HCT116 (cell line): ENCODE data around the gene WDR74. TPM values are rescaled to one million over a fixed set of nuclear protein-coding genes. Genes with fewer than 3 reads are reported as not detected.

ENCODE experiments used
- ATAC-seq: fragments of 200-7000 bp; cut with Tn5 transposase; 2 replicates; pipeline ENCODE4 v1.9.1; 2020; ENCODE audit warnings: mild to moderate bottlenecking, moderate library complexity
- BruUV-seq: library from RNA; stranded (reverse); fragments of 400-500 nt; replicated peaks from 2 replicates; lab custom pipeline; 2021; lab: Mats Ljungman, UMichigan
- CTCF ChIA-PET: fragments of 300-600 bp; sonication (Branson Sonifier 250); formaldehyde crosslinking; loops from one replicate; lab custom pipeline; 2021; ENCODE audit warnings: antibody characterized with exemption; lab: Charles Lee
- POLR2A ChIA-PET: fragments of 300-600, 350-600 bp; sonication (Branson Sonifier 250); formaldehyde crosslinking; loops from one replicate; lab custom pipeline; 2021; ENCODE audit warnings: antibody characterized with exemption; lab: Charles Lee
- RAD21 ChIA-PET, 2 experiments: fragments of 300-600 bp; sonication (Branson Sonifier 250); formaldehyde crosslinking; loops; one replicate each; lab custom pipeline; 2023; ENCODE audit warnings: low total read pairs in 2 of 2; ENCODE audit not compliant: uncharacterized antibody in 2 of 2, unreplicated experiment in 2 of 2, low non-redundant PET in 1 of 2; lab: Charles Lee
- DNase-seq: peaks from one replicate; pipeline ENCODE4 v3.0.0-alpha.2; 2010; ENCODE audit warnings: low read depth, low spot score
- H2AFZ ChIP-seq: fragments of 200-600 bp; shearing (Covaris generic), sonication (generic); 2 replicates; pipeline ENCODE4 v1.6.1; 2017; ENCODE audit warnings: low read depth, mixed run types, mixed read lengths, antibody characterized with exemption, low read length; ENCODE audit not compliant: poor library complexity, severe bottlenecking
- H3K27ac ChIP-seq: 2 replicates; pipeline ENCODE4 v1.5.1; 2012; ENCODE audit warnings: low read depth, low read length
- H3K27me3 ChIP-seq: fragments of 200-600 bp; sonication (generic); 2 replicates; pipeline ENCODE4 v1.6.1; 2016; ENCODE audit warnings: mixed run types, low read length, mixed read lengths; ENCODE audit not compliant: insufficient read depth
- H3K36me3 ChIP-seq, 2 experiments: fragments of 200-500 bp in 1 of 2; fragments of 200-600 bp in 1 of 2; sonication (Bioruptor generic) in 1 of 2; sonication (generic) in 1 of 2; 2 replicates each; pipeline versions ENCODE4 v1.5.1 to v1.6.1; 2014 to 2016; ENCODE audit warnings: low read length in 2 of 2, inconsistent platforms in 1 of 2, mixed read lengths in 1 of 2, mixed run types in 1 of 2; ENCODE audit not compliant: insufficient read depth in 2 of 2, control insufficient read depth in 1 of 2
- H3K4me1 ChIP-seq, 2 experiments: fragments of 200-600 bp in 1 of 2; sonication (generic) in 1 of 2; 2 replicates each; pipeline versions ENCODE4 v1.5.1 to v1.6.1; 2012 to 2017; ENCODE audit warnings: low read length in 2 of 2, inconsistent platforms in 1 of 2, mild to moderate bottlenecking in 1 of 2, mixed read lengths in 1 of 2, mixed run types in 1 of 2, moderate library complexity in 1 of 2; ENCODE audit not compliant: insufficient read depth in 2 of 2, control insufficient read depth in 1 of 2
- H3K4me2 ChIP-seq: fragments of 200-600 bp; sonication (generic); 2 replicates; pipeline ENCODE4 v1.6.1; 2017; ENCODE audit warnings: mixed run types, low read length, mixed read lengths
- H3K4me3 ChIP-seq, 2 experiments: fragments of 200-600 bp in 1 of 2; sonication (generic) in 1 of 2; replicated peaks in 1 of 2; 2 replicates each; pipeline ENCODE4 v1.5.1; 2011 to 2016; ENCODE audit warnings: low read length in 2 of 2, control low read depth in 1 of 2, low read depth in 1 of 2, mild to moderate bottlenecking in 1 of 2, mixed read lengths in 1 of 2, mixed run types in 1 of 2
- H3K79me2 ChIP-seq: fragments of 200-600 bp; sonication (generic); 2 replicates; pipeline ENCODE4 v1.6.1; 2017; ENCODE audit warnings: mild to moderate bottlenecking, mixed run types, low read length, moderate library complexity, mixed read lengths; ENCODE audit not compliant: insufficient read depth
- H3K9ac ChIP-seq: fragments of 200-600 bp; sonication (generic); 2 replicates; pipeline ENCODE4 v1.6.1; 2016; ENCODE audit warnings: low read length, mixed read lengths
- H3K9me2 ChIP-seq: fragments of 200-600 bp; sonication (generic), shearing (Covaris generic); 2 replicates; pipeline ENCODE4 v1.6.1; 2017; ENCODE audit warnings: mixed run types, mild to moderate bottlenecking, moderate library complexity; ENCODE audit not compliant: insufficient read depth
- H3K9me3 ChIP-seq, 2 experiments: fragments of 200-500 bp in 1 of 2; fragments of 200-600 bp in 1 of 2; sonication (Bioruptor generic) in 1 of 2; sonication (generic) in 1 of 2; 2 replicates each; pipeline ENCODE4 v1.6.1; 2014 to 2017; ENCODE audit warnings: low read length in 2 of 2, mixed read lengths in 2 of 2, inconsistent platforms in 1 of 2, low read depth in 1 of 2, mild to moderate bottlenecking in 1 of 2, mixed run types in 1 of 2, moderate library complexity in 1 of 2; ENCODE audit not compliant: control insufficient read depth in 1 of 2, insufficient read depth in 1 of 2
- H4K20me1 ChIP-seq: fragments of 200-600 bp; sonication (generic), shearing (Covaris generic); 2 replicates; pipeline ENCODE4 v1.6.1; 2017; ENCODE audit warnings: mixed run types, mild to moderate bottlenecking, moderate library complexity; ENCODE audit not compliant: insufficient read depth
- CBX3 ChIP-seq: IDR thresholded peaks from 2 replicates; pipeline ENCODE4 v1.6.1; 2012; ENCODE audit warnings: low read depth
- EGR1 ChIP-seq: IDR thresholded peaks from 2 replicates; pipeline ENCODE4 v1.6.1; 2012; ENCODE audit warnings: low read depth
- EZH2 ChIP-seq: fragments of 200-600 bp; sonication (generic); IDR thresholded peaks from 2 replicates; pipeline ENCODE4 v1.6.1; 2017; ENCODE audit warnings: antibody characterized with exemption, mixed run types
- FOSL1 ChIP-seq: IDR thresholded peaks from 2 replicates; pipeline ENCODE4 v1.6.1; 2012; ENCODE audit warnings: low read depth
- JUND ChIP-seq: IDR thresholded peaks from 2 replicates; pipeline ENCODE4 v1.6.1; 2012
- POLR2A ChIP-seq: IDR thresholded peaks from 2 replicates; pipeline ENCODE4 v1.7.0; 2011; ENCODE audit warnings: borderline replicate concordance; ENCODE audit not compliant: insufficient read depth, insufficient read length; ENCODE audit errors: extremely low read depth
- RAD21 ChIP-seq: IDR thresholded peaks from 2 replicates; pipeline ENCODE4 v1.6.1; 2012; ENCODE audit warnings: low read depth, mild to moderate bottlenecking
- SP1 ChIP-seq: IDR thresholded peaks from 2 replicates; pipeline ENCODE4 v1.6.1; 2012; ENCODE audit warnings: low read depth
- SRF ChIP-seq: IDR thresholded peaks from 2 replicates; pipeline ENCODE4 v1.6.1; 2012; ENCODE audit warnings: low read depth
- TCF7L2 ChIP-seq: IDR thresholded peaks from 2 replicates; pipeline ENCODE4 v1.7.0; 2011; ENCODE audit warnings: borderline replicate concordance, inconsistent platforms; ENCODE audit not compliant: insufficient read depth, insufficient read length; ENCODE audit errors: extremely low read depth
- ZBTB33 ChIP-seq: IDR thresholded peaks from 2 replicates; pipeline ENCODE4 v1.6.1; 2011; ENCODE audit warnings: mild to moderate bottlenecking, low read length, moderate library complexity; ENCODE audit not compliant: insufficient replicate concordance; ENCODE audit errors: extremely low read depth
- ZFX ChIP-seq: fragments of 450-650 bp; IDR thresholded peaks from 2 replicates; pipeline ENCODE4 v1.6.1; 2017
- ZNF274 ChIP-seq: fragments of 200-500 bp; sonication (Bioruptor generic); IDR thresholded peaks from 2 replicates; pipeline ENCODE4 v1.6.1; 2014; ENCODE audit warnings: mild to moderate bottlenecking, low read depth, low read length, inconsistent platforms
- intact Hi-C: fragments of 100-400 bp; cut with micrococcal nuclease; formaldehyde crosslinking; loops from 2 replicates; pipeline ENCODE4 v1.10.0; 2022
- total RNA-seq: library from RNA; stranded (reverse); gene quantifications from one replicate; pipeline ENCODE4 v1.2.1, GENCODE V29; 2021; ENCODE audit not compliant: unreplicated experiment

Gene WDR74
- total RNA-seq, 1 experiment from 2014 or later = 111 TPM

DNA sequence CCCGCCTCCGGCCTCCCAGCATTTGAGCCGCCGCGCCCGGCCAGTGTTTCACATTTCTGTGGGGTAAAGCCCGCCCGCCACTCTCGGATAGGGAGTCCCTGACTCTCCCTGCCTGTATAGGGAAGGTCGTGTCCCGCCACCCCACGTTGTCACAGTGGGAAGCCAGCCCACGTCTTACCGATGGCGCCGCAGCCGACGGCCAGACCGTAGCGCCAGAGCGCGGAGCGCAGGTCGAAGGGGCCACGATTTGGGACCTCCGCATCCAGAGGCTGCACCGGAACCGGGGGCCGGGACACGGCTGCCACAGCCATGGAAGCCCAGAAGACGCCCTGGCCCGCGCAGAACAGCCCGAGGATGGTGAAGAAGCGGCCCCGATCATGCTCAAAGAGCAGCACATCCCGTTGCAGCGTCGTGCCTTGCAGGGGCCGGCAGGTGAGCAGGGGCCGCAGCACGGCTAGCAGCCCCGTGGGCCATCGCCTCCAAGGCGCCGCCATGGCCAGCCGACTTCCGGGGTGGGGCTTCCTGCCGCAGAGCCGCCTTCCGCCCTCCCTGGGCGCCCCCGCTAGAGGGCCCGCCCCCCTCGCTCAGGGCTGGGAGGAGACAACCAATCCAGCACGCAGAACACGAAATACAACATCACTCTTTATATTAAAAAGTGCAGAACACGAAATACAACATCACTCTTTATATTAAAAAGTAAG, 47.7 kb downstream of the WDR74 start, which contains the start of gene TMEM223 (continued):
- TF ChIP-seq TCF7L2 (peak; percentile 24), FOSL1 (no peak), JUND (no peak)

GRCh38 chr11:62789576-62789975, 49.8 kb downstream of the WDR74 start:
- Histone ChIP-seq H3K36me3 (peaks cover 11 to 39% of the 10 kb centered on the region in 2 experiments; a peak in 3 of 4 replicates), H3K9me2 (no peaks in the 10 kb centered on the region), H3K9me3 (no peaks in the 10 kb centered on the region), H2AFZ (no peak overlapping the region), H3K79me2 (peaks cover 51% of the 10 kb centered on the region), H3K4me2 (peak overlapping the region; percentile 91)
- intact Hi-C loops = loop anchor here (5.0 kb wide), 2 partner anchors 93 to 117 kb away; partner anchors contain the start of genes LBHD1, SLC3A2 and UQCC3
- no peak for ATAC-seq
- TF ChIP-seq POLR2A = no peak
- no peak for TF ChIP-seq RAD21
- TF ChIP-seq EGR1 = no peak
- TF ChIP-seq EZH2 = no peak
- no peak for TF ChIP-seq ZFX
- TF ChIP-seq CBX3 = no peak
- no peak for TF ChIP-seq SP1
- no peak for TF ChIP-seq ZNF274
- TF ChIP-seq SRF = no peak
- TF ChIP-seq TCF7L2 = no peak
- TF ChIP-seq ZBTB33 = no peak
- TF ChIP-seq, all 23 proteins: peak for 0
- Histone ChIP-seq H3K9ac (no peak overlapping the region; the same call in 1 of the 2 replicates), H3K4me1 (peaks cover 26 to 47% of the 10 kb centered on the region in 2 experiments; a peak in 3 of 4 replicates), H3K27me3 (no peaks in the 10 kb centered on the region), H3K27ac (peak overlapping the region; percentile 96; the same call in 1 of the 2 replicates), H3K4me3 (no peak overlapping the region), H4K20me1 (no peaks in the 10 kb centered on the region)
- ChIA-PET RAD21 (no interaction called here), POLR2A (interaction anchor here (0.6 to 6.1 kb wide), 4 partner anchors 51 to 1248 kb away, joined by 3 to 82 read pairs (median 3); partner anchors contain the start of gene WDR74), CTCF (interaction anchor here (1.4 kb wide), 1 partner anchor 394 kb away, joined by 4 read pairs; no protein-coding TSS in a partner anchor)
- no TSS peak for BruUV-seq
- no peak for DNase-seq
